Ishikawa (cell line): ENCODE measurements around the gene NOP14.

Source experiments
- CEBPB ChIP-seq: IDR thresholded peaks from 2 replicates; pipeline ENCODE4 v1.6.1; 2012
- CREB1 ChIP-seq: IDR thresholded peaks from 2 replicates; pipeline ENCODE4 v1.6.1; 2012; ENCODE audit warnings: low read depth
- EGR1 ChIP-seq: IDR thresholded peaks from 2 replicates; pipeline ENCODE4 v1.6.1; 2012
- EP300 ChIP-seq: IDR thresholded peaks from 2 replicates; pipeline ENCODE4 v1.6.1; 2012; ENCODE audit warnings: borderline replicate concordance
- FOXM1 ChIP-seq: IDR thresholded peaks from 2 replicates; pipeline ENCODE4 v1.6.1; 2012; ENCODE audit warnings: low read depth, borderline replicate concordance
- MAX ChIP-seq: IDR thresholded peaks from 2 replicates; pipeline ENCODE4 v1.6.1; 2012
- NFIC ChIP-seq: IDR thresholded peaks from 2 replicates; pipeline ENCODE4 v1.6.1; 2012
- RAD21 ChIP-seq: IDR thresholded peaks from 2 replicates; pipeline ENCODE4 v1.6.1; 2012; ENCODE audit warnings: low read depth
- REST ChIP-seq: IDR thresholded peaks from 2 replicates; pipeline ENCODE4 v1.6.1; 2012; ENCODE audit warnings: low read depth, mild to moderate bottlenecking
- TAF1 ChIP-seq: IDR thresholded peaks from 2 replicates; pipeline ENCODE4 v1.6.1; 2012; ENCODE audit warnings: low read depth, mild to moderate bottlenecking
- TCF12 ChIP-seq: IDR thresholded peaks from 2 replicates; pipeline ENCODE4 v1.6.1; 2012; ENCODE audit warnings: low read depth
- TEAD4 ChIP-seq: IDR thresholded peaks from 2 replicates; pipeline ENCODE4 v1.6.1; 2012
- USF1 ChIP-seq: IDR thresholded peaks from 2 replicates; pipeline ENCODE4 v1.6.1; 2012
- YY1 ChIP-seq: IDR thresholded peaks from 2 replicates; pipeline ENCODE4 v1.6.1; 2012; ENCODE audit warnings: low read depth
- ZBTB7A ChIP-seq: IDR thresholded peaks from 2 replicates; pipeline ENCODE4 v1.6.1; 2012; ENCODE audit warnings: low read depth

NOP14 gene

GRCh38 chr4:2938906-2939305 is 24.3 kb downstream of the NOP14 start:
- TF ChIP-seq TAF1 = no peak
- no peak for TF ChIP-seq REST
- no peak for TF ChIP-seq USF1
- no peak for TF ChIP-seq YY1
- TF ChIP-seq CREB1 = no peak
- TF ChIP-seq EP300 = no peak
- TF ChIP-seq RAD21 = no peak
- TF ChIP-seq TCF12 = no peak
- TF ChIP-seq CEBPB = no peak
- no peak for TF ChIP-seq NFIC
- no peak for TF ChIP-seq ZBTB7A

GRCh38 chr4:2937986-2938385 is 25.2 kb downstream of the NOP14 start:
- TF ChIP-seq TCF12 = no peak
- TF ChIP-seq RAD21 = no peak
- no peak for TF ChIP-seq FOXM1
- no peak for TF ChIP-seq NFIC
- TF ChIP-seq CREB1 = no peak
- TF ChIP-seq TEAD4 = no peak
- no peak for TF ChIP-seq ZBTB7A
- TF ChIP-seq USF1 = no peak
- TF ChIP-seq EGR1 = no peak
- TF ChIP-seq MAX = no peak
- TF ChIP-seq CEBPB = no peak
- TF ChIP-seq TAF1 = no peak
- no peak for TF ChIP-seq YY1
- TF ChIP-seq REST = no peak
- no peak for TF ChIP-seq EP300

- TF ChIP-seq NFIC (no peak), CEBPB (no peak), RAD21 (no peak), ZBTB7A (no peak), USF1 (no peak), TAF1 (no peak), EGR1 (no peak), YY1 (no peak), TEAD4 (no peak), CREB1 (no peak), FOXM1 (no peak)
Observed at GRCh38 chr4:2937146-2937857, 25.9 kb downstream of the NOP14 start.

GRCh38 chr4:2936773-2937145 is 26.4 kb downstream of the NOP14 start:
- TF ChIP-seq EGR1 (no peak), NFIC (no peak; the same call in 1 of the 2 replicates), TAF1 (no peak), RAD21 (no peak), EP300 (no peak), YY1 (no peak), FOXM1 (no peak), TCF12 (no peak), TEAD4 (no peak), MAX (no peak)

GRCh38 chr4:2935762-2936743 is 27.2 kb downstream of the NOP14 start:
- TF ChIP-seq TAF1 (no peak), CREB1 (no peak), FOXM1 (no peak), EGR1 (no peak), CEBPB (no peak), ZBTB7A (no peak), YY1 (no peak), MAX (no peak), REST (no peak), USF1 (no peak), TEAD4 (no peak), EP300 (no peak), NFIC (no peak), RAD21 (no peak), TCF12 (no peak)
